Measurements from ENCODE around the gene ZGRF1. TPM values are rescaled to one million over a fixed set of nuclear protein-coding genes. Genes with fewer than 3 reads are reported as not detected.

Gene ZGRF1
- polyA plus RNA-seq, 1 donor from 2014 or later, result 18.0 TPM

DNA sequence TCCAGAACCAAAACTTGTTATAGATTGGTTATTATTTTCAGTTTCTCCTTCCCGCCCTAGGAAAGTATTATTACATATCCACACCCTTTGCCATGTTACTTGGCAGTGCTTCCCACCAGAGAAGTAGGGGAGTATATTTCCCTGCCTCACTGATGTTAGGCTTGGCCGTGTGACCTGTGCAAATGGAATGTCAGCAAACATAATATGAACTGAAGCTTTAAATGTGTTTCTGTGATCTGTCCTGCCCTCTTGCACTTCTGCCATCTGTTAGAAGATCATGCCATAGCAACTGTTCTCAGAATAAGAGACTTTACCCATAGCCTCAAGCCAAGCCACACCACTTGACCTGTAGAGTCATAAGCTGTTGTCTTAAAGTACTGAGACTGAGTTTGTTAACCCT lies 84.0 kb downstream of the ZGRF1 start:
- Histone ChIP-seq H3F3A (ENCODE audit: insufficient read depth, low read length, poor library complexity, severe bottlenecking) (no peaks in the 10 kb centered on the region), H2AFZ (ENCODE audit: low read depth, low read length) (no peak overlapping the region), H3K9ac (ENCODE audit: low read length) (no peak overlapping the region), H3K27me3 (ENCODE audit: insufficient read depth, low read depth, low read length) (no peaks in the 10 kb centered on the region), H3K9me3 (ENCODE audit: low read length) (no peaks in the 10 kb centered on the region), H3K79me2 (replicated peaks; ENCODE audit: insufficient read depth, low read length) (no peaks in the 10 kb centered on the region), H3K4me3 (ENCODE audit: low read length) (no peak overlapping the region), H3K4me2 (ENCODE audit: low read length) (no peak overlapping the region), H3K27ac (ENCODE audit: low read length) (no peak overlapping the region), H3K36me3 (ENCODE audit: insufficient read depth, low read length) (no peaks in the 10 kb centered on the region), H4K20me1 (ENCODE audit: insufficient read depth) (no peaks in the 10 kb centered on the region), H3K9me2 (ENCODE audit: insufficient read depth, low read length) (no peaks in the 10 kb centered on the region)
- TF ChIP-seq POLR2AphosphoS5 (IDR thresholded peaks at IDR 0.05), result no peak
- TF ChIP-seq, protein P1, sequence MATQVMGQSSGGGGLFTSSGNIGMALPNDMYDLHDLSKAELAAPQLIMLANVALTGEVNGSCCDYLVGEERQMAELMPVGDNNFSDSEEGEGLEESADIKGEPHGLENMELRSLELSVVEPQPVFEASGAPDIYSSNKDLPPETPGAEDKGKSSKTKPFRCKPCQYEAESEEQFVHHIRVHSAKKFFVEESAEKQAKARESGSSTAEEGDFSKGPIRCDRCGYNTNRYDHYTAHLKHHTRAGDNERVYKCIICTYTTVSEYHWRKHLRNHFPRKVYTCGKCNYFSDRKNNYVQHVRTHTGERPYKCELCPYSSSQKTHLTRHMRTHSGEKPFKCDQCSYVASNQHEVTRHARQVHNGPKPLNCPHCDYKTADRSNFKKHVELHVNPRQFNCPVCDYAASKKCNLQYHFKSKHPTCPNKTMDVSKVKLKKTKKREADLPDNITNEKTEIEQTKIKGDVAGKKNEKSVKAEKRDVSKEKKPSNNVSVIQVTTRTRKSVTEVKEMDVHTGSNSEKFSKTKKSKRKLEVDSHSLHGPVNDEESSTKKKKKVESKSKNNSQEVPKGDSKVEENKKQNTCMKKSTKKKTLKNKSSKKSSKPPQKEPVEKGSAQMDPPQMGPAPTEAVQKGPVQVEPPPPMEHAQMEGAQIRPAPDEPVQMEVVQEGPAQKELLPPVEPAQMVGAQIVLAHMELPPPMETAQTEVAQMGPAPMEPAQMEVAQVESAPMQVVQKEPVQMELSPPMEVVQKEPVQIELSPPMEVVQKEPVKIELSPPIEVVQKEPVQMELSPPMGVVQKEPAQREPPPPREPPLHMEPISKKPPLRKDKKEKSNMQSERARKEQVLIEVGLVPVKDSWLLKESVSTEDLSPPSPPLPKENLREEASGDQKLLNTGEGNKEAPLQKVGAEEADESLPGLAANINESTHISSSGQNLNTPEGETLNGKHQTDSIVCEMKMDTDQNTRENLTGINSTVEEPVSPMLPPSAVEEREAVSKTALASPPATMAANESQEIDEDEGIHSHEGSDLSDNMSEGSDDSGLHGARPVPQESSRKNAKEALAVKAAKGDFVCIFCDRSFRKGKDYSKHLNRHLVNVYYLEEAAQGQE (IDR thresholded peaks at IDR 0.05; ENCODE audit: borderline replicate concordance), result no peak
- no peak for TF ChIP-seq EP300 (conservative IDR thresholded peaks at IDR 0.05; ENCODE audit: poor library complexity, severe bottlenecking)
- TF ChIP-seq MXI1 (conservative IDR thresholded peaks at IDR 0.05; ENCODE audit: poor library complexity, severe bottlenecking), result no peak
- TF ChIP-seq EZH2 (IDR thresholded peaks at IDR 0.05; ENCODE audit: borderline replicate concordance, insufficient read depth, low read length, poor library complexity, severe bottlenecking), result no peak
- no peak for TF ChIP-seq TAF1 (IDR thresholded peaks at IDR 0.05; ENCODE audit: low read depth)
- TF ChIP-seq RAD21 (conservative IDR thresholded peaks at IDR 0.05), result no peak
- no peak for TF ChIP-seq SMC3 (conservative IDR thresholded peaks at IDR 0.05; ENCODE audit: poor library complexity)
- no peak for TF ChIP-seq CTCF (IDR thresholded peaks at IDR 0.05; ENCODE audit: poor library complexity, severe bottlenecking)

GRCh38 chr4:112550728-112551127 lies 86.0 kb downstream of the ZGRF1 start:
- Histone ChIP-seq H3K4me3 (ENCODE audit: low read length) (no peak overlapping the region), H3K79me2 (replicated peaks; ENCODE audit: insufficient read depth, low read length) (no peaks in the 10 kb centered on the region), H3K9me3 (ENCODE audit: low read length) (no peaks in the 10 kb centered on the region), H4K20me1 (ENCODE audit: insufficient read depth) (no peaks in the 10 kb centered on the region), H3K4me2 (ENCODE audit: low read length) (no peak overlapping the region), H3K9ac (ENCODE audit: low read length) (no peak overlapping the region), H3K36me3 (ENCODE audit: insufficient read depth, low read length) (no peaks in the 10 kb centered on the region), H3K9me2 (ENCODE audit: insufficient read depth, low read length) (no peaks in the 10 kb centered on the region), H3K27me3 (ENCODE audit: insufficient read depth, low read depth, low read length) (no peaks in the 10 kb centered on the region), H3K27ac (ENCODE audit: low read length) (no peak overlapping the region), H2AFZ (ENCODE audit: low read depth, low read length) (no peak overlapping the region), H3F3A (ENCODE audit: insufficient read depth, low read length, poor library complexity, severe bottlenecking) (no peaks in the 10 kb centered on the region)
- TF ChIP-seq RAD21 (conservative IDR thresholded peaks at IDR 0.05), result no peak
- no peak for TF ChIP-seq SMC3 (conservative IDR thresholded peaks at IDR 0.05; ENCODE audit: poor library complexity)
- TF ChIP-seq POLR2AphosphoS5 (IDR thresholded peaks at IDR 0.05), result no peak
- TF ChIP-seq, protein P1 (IDR thresholded peaks at IDR 0.05; ENCODE audit: borderline replicate concordance), result no peak
- no peak for TF ChIP-seq CTCF (IDR thresholded peaks at IDR 0.05; ENCODE audit: poor library complexity, severe bottlenecking)
- no peak for TF ChIP-seq MXI1 (conservative IDR thresholded peaks at IDR 0.05; ENCODE audit: poor library complexity, severe bottlenecking)
- TF ChIP-seq EZH2 (IDR thresholded peaks at IDR 0.05; ENCODE audit: borderline replicate concordance, insufficient read depth, low read length, poor library complexity, severe bottlenecking), result no peak
